ENCODE results near the gene DIP2C.
"Not testable (repeated sequence)": the region's sequence is repeated elsewhere in the genome, so short reads cannot be mapped to it uniquely, and the experiment has no call there.

DIP2C gene

DNA sequence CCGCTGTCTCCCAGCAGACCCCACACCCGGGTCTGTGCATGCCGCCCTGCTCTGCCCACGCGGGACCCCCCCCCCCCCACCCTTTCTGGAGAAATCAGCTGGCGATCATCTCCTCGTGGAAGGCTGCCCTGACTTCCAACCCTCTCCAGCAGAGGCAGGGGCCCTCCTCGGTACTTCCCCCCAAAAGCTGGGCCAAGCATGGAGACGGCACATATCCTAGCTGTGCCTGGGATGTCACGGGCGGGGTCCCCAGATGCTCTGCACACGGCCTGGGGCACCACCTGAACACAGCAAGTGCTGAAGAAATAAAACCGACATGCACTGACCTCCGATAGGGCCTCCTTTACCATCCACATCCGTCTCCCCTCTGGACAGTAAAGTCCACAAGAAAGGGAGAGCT, 96.0 kb downstream of the DIP2C start:
- no peak for DNase-seq

DNA sequence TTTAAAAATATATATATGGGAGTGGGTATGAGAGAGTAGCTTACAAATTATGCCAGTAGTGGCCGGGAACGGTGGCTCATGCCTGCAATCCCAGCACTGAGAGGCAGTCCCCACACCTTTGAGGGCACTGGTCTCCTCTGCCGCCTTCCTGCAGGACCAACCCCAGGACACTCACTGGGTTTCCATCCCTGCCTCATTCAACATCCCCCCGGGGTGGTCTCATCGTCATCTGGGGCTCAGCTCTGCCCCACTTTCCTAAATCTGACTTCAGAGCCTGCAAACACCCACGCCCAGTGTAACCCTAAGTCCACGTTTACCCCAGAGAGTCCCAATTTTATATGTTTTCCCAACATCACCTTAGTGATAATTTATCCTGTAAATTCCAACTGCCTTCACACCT, 96.5 kb downstream of the DIP2C start:
- DNase-seq, result no peak

DNA sequence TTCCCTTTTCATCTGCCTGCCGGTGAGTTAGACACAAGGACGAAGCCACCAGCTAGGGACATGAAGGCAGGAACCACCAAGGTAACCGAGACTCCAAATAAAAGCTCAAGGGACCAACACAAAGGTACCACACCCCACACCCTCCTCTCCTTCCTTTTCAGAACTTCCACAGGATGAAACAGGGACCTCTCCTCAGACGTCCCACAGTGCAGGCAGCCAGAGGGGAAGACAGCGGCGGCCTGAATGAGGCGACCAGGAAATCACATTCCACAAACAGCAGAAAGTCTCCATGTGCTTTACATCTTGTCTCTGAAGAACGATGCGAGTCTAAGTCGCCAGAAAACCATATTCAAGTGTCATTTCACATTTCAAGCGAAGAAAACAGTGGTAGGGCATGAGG, 97.8 kb downstream of the DIP2C start:
- no peak for DNase-seq

DNA sequence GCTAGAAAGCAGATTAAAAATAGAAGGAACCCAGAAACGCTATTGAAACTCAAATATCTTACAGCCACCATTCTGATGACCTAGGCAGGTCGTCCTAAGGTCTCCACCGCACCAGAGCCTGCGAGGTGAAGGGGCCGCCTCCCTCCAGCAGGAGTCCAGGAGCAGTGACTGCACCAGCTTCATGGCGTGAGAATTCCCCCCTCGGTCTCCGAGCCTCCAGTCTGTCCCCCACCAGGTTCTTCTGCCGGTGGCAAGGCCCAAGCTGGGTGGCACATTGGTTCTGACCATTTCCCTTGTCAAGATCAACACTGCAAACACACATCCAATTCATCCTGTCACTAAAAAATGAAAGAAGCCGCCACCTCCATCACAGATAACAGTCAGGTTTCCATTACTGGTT, 98.7 kb downstream of the DIP2C start:
- DNase-seq, result no peak

DNA sequence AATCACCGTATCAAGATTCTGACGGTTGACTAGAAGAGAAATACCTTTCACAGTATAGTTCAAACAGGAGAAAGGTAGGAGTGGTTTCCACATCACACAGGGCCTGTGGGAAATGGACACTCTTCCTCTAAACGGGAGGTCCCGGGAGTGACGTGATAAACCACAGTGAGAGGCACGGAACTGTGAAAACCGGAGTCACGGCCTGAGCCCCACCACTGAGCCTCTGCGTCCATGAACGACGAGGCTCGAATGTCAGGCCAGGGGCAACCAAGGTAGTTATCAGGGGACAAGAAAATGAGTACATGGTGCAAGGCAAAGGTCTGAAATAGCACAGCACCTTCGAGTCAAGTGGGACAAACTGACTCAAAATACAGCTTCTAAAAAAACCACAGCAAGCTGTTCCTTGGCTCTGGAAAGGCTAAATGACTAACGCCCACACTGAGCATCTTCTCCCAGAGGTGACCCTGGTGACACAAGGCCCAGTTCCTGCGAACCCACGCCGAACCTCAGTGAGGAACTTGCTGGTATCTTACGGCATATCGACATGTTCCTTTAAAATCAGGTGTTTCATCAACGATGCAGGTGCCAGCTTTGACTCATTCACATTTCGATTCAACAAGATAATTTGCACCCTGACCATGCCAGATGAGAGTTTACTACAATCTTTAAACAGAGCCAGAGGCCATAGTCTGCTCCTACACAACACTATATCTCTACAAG, 99.3 kb downstream of the DIP2C start:
- no peak for DNase-seq

DNA sequence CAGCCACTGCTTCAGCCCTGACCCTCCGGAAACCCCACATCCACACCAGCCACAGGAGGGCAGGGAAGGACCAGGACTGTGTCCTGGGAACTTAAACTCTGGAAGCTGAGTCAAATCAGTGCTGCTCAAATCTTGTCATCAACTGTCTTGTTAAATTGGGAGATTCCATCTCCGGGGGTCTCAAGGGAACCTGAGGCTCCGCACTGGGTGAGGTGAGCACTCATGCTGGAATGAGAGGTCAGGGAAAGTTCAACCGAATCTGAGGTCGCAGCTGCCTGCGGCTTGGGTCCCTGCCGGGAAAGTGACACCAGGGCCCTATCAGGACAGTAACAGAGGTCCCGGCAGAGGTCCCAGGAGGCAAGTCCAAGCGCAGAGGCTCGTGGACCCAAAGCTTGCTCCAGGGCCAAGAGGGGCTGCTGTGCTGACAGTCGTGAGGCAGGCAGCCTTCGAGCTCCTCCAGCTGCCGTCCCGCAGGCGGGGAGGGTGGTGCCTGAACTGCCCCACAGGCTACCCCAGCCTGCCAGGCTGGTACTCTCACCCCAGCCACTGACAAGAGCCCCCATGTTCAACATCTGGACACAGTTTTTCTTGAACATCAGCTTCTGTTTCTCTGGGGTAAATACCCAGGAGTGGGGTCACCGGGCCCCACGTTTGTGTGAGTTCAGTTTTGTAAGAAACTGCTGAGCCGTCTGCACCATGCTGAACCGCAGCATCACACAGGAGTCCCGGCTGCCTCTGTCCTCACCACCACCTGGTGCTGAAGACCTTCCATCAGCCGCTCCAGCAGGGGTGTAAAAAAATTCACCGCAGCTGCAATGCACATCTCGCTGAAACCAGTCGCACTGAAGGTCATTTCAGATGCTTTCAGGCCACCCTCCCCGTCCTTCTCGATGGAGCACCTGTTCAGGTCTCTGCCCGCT, 101.0 kb downstream of the DIP2C start:
- no peak for DNase-seq

DNA sequence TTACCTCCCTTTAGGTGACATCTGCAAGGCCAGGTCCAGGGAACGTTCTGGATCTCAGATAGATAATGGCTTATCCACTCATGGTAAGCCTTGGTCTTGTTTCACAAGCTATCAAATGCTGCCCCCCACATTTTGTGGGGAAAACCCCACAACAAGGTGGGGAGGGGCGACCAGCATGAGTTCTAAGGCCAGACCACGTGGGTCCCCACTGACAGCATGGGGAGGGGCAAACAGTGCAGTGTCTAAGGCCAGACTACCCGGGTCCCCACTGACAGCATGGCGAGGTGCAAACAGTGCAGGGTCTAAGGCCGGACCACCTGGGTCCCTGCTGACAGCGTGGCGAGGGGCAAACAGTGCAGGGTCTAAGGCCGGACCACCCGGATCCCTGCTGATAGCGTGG, 102.8 kb downstream of the DIP2C start:
- DNase-seq, result no peak

DNA sequence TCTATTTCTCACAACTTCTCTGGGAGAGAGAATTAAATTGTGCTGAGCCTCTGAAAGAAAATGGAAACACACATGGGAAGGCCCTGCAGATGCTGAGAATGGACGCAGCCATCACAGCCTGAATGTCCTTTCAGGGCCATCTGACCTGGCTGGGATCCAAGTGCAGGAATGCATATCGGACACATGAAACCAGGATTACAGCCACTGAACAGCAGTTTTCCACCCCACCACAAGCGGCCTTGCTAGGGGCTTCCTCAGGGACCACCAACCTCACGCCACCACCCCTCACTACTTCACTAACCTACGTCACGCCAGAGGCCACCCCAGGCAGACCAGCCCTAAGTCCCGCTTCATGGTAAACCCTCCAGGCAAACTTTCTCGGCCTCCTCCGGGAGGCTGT, 103.3 kb downstream of the DIP2C start:
- no peak for DNase-seq

DNA sequence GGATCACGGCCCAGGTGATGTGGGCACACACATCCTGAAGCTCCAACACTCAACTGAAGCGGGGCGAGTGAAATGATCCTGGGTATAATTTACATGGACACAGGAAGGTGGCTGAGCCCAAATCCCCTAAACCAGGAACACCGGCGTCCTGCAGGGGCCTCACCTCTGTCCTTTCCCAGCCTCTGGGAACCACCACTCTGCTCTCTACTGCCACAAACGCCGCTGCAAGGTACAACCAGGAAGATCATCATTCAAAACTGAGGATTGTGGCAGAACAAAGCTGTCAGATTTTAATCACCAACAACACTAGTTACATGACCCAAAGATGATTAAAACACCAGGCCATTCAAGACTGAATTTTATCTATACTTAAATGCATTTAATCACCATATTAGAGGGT, 104.0 kb downstream of the DIP2C start:
- no peak for DNase-seq

DNA sequence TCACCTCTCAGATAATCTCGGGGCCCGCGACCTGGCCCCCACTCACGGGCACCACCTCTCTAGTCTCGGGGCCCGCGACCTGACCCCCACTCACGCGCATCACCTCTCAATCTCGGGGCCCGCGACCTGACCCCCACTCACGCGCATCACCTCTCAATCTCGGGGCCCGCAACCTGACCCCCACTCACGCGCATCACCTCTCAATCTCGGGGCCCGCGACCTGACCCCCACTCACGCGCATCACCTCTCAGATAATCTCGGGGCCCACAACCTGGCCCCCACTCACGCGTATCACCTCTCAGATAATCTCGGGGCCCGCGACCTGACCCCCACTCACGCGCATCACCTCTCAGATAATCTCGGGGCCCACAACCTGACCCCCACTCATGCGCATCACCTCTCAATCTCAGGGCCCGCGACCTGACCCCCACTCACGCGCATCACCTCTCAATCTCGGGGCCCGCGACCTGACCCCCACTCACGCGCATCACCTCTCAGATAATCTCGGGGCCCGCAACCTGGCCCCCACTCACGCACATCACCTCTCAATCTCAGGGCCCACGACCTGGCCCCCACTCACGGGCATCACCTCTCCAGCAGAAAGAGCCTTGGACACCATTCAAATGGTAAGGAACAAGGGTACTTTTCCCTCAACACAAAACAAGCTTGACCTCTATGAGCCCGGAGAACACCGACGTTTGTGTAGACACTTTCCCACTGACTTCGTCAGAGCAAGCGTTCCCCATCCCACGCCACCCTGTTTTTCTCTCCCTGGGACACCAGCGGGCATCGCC, 104.8 kb downstream of the DIP2C start:
- not testable (repeated sequence) for DNase-seq

DNA sequence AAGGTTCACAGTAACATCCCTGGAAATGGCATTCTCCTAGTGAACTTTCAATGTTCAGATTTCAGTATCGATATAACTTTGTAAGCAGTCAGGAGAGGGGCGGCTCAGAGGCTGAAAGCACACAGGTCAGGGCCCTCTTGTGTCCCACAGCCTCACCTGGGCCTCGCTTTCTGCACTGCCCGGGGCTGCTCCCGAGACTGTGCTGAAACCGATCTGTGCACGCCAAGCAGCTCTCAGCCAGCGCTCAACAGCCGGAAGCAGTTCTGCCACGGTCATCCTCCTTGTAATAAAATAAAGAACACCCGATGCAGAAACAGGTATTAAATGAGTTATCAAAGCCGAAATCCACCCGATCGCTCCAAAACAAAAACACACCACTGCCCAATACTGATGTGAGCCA, 106.0 kb downstream of the DIP2C start:
- no peak for DNase-seq

DNA sequence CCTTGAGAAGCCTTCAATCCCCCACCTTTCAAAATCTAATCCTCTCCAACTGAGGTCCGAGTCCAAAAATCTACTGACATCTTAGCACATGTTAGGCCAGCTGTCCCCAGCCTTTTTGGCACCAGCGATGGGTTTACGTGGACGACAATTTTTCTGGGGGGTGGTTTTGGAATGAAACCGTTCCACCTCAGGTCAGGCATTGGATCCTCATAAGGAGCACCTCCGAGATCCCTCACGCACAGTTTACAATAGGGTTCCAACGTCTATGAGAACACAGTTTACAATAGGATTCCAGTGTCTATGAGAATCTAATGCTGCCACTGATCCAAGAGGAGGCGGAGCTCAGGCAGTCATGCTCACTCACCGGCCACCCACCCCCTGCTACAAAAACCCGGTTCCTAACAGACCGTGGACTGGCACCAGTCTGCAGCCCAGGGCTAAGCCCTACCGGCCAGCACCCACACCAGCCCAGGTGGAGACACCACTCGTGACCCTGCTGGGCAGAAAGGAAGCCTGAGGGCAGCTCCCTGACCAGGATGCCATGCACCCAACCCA, 107.6 kb downstream of the DIP2C start:
- no peak for DNase-seq

DNA sequence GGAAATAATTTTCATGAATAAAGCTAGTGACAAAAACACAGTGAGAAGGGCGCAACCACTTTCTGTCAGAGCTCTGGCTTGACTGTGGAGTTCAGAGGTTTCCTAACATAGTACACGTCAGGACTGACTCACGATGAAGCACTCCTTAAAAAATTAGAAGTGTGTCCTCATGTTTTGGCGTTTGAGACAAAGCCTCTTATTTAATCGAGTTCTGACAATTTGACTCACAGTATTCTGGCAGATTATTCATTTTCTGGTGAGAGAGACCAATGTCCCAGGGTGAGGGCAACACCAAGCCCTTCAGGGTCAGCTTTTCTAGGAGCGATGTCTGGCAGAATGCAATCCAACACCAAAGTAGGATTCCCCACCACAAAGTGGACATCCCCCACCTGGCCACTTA, 108.7 kb downstream of the DIP2C start:
- DNase-seq, result no peak

DNA sequence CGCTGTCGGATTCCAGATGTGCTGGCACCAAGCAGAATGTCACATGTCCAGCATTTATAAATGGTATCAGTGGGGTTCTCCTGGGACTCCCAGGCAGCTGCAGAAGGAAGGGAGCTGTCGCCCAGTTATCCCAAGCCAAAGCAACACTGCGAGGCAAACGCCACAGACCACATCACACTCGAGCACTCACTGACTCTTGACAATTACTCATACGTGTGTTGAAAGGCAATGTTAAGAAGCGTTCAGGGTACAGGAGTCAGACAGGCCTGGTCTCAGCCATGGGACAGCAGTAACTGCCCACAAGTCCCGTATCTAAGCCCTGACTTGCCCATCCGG, 113.4 kb downstream of the DIP2C start:
- DNase-seq, result no peak

DNA sequence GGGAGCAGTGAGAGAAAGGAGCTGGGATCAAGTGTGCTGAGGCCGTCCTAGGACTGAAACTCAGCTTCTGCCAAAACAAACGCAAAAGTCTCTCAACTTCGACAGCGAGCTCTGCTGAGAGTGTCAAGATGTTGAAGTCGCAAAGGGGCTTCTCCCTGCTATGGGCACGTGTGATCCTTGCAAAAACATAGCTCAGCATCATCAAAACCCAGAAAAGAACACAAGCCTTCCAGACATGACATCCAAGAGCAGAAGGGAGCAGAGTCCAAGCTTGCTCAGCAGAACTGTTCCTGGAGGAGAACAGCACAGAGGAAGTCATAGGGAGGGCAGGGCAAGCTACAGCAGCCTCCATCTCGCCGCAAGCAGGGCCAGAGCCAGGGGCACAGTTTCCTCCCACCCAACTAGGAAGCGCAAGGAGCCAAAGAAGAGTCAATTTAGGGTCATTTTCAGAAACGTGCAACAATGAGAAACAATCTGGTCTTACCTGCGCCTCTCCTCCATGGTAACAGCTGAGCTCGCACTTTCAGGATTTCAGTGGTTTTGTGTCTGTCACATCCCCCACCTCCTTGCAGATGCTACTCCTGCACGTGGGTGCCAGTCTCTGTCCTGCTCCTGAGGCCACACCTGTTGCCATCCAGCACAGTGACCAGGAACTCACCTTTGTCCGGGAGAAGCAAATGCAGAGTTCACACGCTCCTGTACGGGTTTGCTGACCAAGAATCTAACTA, 113.9 kb downstream of the DIP2C start:
- DNase-seq, result no peak

DNA sequence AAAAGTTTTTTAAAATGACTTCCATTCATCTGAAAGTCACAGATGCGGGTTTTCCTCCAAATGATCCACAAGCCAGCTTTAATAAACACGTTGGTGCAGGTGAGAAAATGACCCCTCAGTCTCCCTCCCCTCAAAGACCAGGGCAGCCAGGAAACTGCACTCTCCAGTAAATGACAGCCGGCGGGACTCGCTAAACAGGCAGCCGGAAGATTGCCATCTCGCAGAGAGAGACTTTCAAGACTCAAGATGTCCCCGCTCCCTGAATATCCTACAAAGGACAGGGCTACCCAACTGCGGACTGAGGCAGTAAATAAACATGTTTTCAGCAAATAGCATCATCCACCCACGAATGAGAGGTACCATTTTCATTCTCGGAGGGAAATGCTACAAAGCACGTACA, 116.8 kb downstream of the DIP2C start:
- DNase-seq, result no peak

DNA sequence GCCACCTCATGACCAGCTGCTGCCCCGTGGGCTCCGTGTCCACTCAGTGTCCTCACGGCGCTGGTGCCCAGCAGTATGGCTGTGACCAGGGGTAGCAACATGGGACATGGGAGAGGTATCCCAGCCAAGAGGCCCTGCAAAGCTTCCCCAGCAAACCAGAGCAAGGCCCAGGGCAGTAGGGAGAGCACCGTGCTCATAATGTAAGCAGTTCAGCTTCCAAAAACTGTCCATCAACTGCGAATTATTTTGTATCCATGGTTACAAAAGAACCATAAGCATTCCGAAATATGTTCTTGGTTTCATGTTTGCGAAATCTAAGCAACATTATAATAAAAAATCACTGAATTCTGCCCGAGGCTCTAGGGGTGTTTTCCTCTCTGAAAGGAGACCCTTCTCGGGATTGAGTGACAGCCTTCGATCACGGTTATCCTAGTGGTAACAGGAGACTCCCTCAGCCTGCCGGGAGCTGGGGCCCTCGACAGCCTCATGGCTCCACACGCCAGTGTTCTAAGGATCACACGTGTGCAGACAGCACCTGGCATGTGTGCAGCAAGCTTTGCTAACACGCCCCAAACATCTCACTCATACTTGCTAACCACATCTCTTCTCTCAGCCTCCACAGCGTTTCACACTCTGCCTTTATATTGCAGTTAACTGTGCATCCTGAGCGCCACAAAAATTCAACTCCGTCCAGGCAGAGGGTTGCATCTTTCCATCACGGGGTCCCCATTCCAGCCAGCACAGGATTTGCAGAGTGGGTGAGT, 117.6 kb downstream of the DIP2C start:
- DNase-seq, result no peak

DNA sequence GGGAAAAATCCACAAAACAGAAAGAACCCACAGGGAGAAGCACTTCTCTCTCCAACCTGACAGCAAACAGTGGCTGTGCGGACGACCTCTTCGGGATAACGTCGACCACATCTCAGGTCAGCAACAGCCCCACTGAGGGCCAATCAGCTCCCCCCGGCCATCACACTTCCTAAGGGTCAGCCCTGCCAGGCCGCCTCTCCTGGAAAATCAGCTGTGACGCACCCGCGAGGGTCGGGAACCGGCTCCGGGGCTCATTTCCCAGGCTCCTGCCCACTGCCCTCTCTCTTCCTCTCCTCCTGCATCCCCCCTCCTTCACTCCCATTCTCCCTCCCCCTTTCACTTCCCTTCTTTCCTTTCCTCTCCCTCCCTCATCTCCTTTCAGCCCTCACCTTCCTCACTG, 118.3 kb downstream of the DIP2C start:
- no peak for DNase-seq

DNA sequence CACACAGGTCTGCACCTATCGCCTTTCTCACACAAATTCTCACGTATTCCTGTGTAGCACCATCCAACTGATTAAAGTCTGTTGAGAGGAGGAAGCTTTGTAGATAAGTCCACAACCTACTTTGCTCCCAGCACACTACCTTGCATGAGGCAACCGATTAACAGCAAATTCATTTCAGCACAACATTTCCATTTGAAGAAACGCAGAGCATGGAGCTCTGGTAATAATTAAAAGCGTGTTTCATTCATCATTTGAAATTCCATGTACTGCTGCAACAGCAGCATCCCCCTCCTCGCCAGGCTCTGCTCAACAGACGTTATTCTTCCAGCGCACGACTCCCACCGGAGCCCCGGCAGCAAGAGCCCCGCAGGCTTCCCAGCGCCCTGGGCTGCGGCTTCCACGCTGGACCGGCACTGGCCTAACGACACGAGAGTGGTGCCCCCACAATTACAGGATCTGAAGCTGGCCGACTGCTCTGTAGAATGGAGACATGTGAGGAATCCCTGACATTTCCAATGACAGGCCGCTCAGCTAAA, 118.8 kb downstream of the DIP2C start:
- no peak for DNase-seq

DNA sequence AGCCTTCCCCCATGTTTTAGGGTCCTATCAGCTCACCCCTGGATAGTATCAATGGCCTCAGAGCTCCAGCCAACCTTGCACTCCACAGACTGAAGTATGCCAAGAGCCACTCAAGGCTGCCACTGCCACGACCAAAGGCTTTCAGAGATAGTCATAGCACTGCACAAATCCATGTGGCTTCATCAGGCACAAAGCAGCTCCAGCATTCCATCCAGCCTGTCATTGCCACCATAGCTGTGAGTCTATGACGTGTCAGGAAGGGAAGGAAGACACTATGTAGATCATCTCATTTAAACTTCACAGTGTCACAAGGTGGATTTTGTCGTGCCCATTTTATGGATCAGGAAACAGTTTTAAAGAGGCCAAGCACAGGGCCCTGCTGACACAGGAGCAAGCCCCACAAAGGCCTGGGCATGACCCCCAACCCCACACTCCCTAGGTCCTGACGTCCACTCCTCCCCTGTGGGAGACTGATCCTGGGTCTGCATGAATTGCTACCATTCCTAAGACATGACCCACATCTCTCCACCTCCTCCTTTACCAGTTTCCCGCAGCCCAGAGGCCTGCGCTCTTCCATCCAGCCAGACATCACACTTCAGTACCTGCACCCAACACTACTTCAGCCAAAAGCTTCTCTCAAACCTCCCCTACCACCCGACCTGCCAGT, 119.4 kb downstream of the DIP2C start:
- no peak for DNase-seq

DNA sequence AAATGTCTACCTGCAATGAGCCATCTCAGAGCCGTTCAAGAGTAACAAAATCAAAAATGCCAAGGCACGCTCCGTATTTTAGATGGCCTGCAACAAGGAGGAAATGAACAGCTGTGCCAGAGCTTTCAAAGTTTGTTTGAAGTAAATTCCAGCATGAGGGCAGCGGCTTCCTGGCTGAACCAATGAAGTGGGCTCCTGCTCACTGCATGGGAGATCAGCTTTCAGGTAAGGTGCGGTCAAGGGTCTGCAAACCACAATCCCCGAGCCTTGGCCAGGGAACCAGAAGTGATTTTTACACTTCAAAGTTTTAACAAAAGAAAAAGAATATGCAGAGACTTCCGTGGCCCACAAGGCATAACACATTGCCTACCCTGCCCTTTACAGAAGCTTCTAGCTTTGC, 120.6 kb downstream of the DIP2C start:
- no peak for DNase-seq

Measured in NCI-H2107 (cell line).